Cardiac muscle cell (in vitro differentiated cells and primary cell): Measurements from ENCODE around the gene TRDN. TPM values are rescaled to one million over a fixed set of nuclear protein-coding genes. Genes with fewer than 3 reads are reported as not detected.

Experiments
- DNase-seq, 2 donors: peaks; one replicate each; pipeline versions ENCODE4 v3.0.0 to v3.0.0-alpha.2; 2010 to 2017; ENCODE audit warnings: low read depth in 1 of 2, low spot score in 1 of 2
- H3K27ac ChIP-seq: fragments of 200-600 bp; sonication (generic); 2 replicates; pipeline ENCODE4 v1.5.1; 2016
- H3K27me3 ChIP-seq: fragments of 200-600 bp; sonication (generic); 2 replicates; pipeline ENCODE4 v1.6.0; 2016; ENCODE audit warnings: control low read depth
- H3K36me3 ChIP-seq: fragments of 200-600 bp; sonication (generic); 2 replicates; pipeline ENCODE4 v1.5.1; 2016; ENCODE audit warnings: control low read depth
- H3K4me1 ChIP-seq: fragments of 200-600 bp; sonication (generic); 2 replicates; pipeline ENCODE4 v1.8.1; 2017; ENCODE audit warnings: low read depth, mild to moderate bottlenecking, mixed run types
- H3K4me3 ChIP-seq: fragments of 200-600 bp; sonication (generic); 2 replicates; pipeline ENCODE4 v1.5.1; 2016; ENCODE audit warnings: mild to moderate bottlenecking
- H3K9me3 ChIP-seq: fragments of 200-600 bp; sonication (generic); 2 replicates; pipeline ENCODE4 v1.5.1; 2017; ENCODE audit warnings: low read depth, mild to moderate bottlenecking, control low read depth
- CTCF ChIP-seq: IDR thresholded peaks from 2 replicates; pipeline ENCODE4 v1.5.1; 2012; ENCODE audit warnings: low read depth, mild to moderate bottlenecking, low read length
- polyA plus RNA-seq: library from polyadenylated mRNA; unstranded; fragments of >200 nt; fragmentation: Nextera tagmentation; extraction: Ambion mirVana; gene quantifications from 2 replicates; pipeline ENCODE4 v1.2.1, GENCODE V29; 2016
- total RNA-seq: library from RNA; depleted of rRNA; stranded (reverse); fragments of >200 nt; gene quantifications from 2 replicates; pipeline ENCODE4 v1.2.3, GENCODE V29; 2016

The TRDN gene
- total and polyA plus RNA-seq, 2 experiments from 2014 or later, result 58.0 to 200 TPM

DNA sequence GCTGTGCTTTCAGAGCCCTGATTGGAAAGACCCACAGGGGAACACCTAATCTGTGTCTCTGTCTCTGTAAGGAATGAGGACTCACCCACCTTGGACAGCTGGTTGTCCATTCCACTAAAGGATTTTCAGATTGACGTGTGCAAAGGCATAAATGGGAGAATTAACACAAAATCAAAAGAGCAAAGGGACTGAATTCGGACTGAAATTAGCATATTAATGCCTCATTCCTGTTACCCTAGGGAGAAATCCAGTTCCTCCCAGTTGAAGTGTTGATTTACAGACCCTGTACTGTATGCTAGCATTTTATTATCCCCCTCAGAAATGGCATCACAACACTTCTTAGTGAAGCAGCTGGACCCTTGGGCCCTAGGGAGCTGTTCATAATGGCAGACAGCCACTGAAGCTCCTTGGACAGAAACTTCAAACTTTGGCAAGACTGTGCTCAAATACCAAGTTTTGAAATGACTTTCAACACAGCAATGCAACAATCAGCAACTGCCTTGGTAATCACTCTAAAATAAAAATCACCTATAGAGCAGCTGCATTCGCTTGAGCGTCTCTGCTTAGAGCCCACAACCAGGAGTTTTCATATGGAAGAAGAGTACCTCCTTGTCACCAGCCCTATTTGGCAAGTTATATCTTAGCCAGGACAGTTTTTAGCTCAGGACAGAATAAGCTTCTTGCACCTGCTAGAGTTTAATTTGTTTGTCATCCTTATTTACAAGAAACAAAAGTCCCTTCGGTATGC lies 118.1 kb downstream of the TRDN start:
- Histone ChIP-seq H3K27ac (no peak overlapping the region), H3K4me1 (peaks cover 7% of the 10 kb centered on the region), H3K9me3 (no peaks in the 10 kb centered on the region), H3K27me3 (no peaks in the 10 kb centered on the region), H3K36me3 (peaks cover 6% of the 10 kb centered on the region), H3K4me3 (no peak overlapping the region)
- no peak for TF ChIP-seq CTCF
- no peak for DNase-seq

GRCh38 chr6:123515715-123516114 lies 121.0 kb downstream of the TRDN start:
- Histone ChIP-seq H3K4me3 (no peak overlapping the region), H3K36me3 (peaks cover 6% of the 10 kb centered on the region), H3K27me3 (no peaks in the 10 kb centered on the region), H3K4me1 (peaks cover 6% of the 10 kb centered on the region), H3K9me3 (no peaks in the 10 kb centered on the region), H3K27ac (no peak overlapping the region)
- no peak for TF ChIP-seq CTCF
- peak in 1 of 2 donors; percentile 2 for DNase-seq

DNA sequence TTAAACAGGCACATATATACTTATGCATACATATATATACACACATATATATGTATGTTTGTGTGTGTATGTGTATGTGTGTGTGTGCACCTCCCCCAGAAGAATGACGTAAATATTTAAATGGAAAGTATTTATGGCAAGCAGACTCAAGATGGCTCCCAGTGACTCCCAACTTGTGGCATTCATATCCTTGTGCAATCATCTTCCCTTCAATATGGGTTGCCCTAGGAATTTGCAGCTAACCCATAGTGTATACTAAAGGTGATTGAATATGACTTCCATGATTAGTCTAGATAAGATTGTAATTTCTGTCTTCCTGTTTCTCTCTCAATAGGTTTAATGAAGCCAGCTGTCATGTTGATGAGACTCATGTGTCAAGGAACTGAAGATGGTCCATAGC lies 127.6 kb downstream of the TRDN start:
- Histone ChIP-seq H3K4me3 (no peak overlapping the region), H3K36me3 (peaks cover 15% of the 10 kb centered on the region), H3K4me1 (no peaks in the 10 kb centered on the region), H3K9me3 (no peaks in the 10 kb centered on the region), H3K27ac (no peak overlapping the region), H3K27me3 (no peaks in the 10 kb centered on the region)
- DNase-seq, result no peak
- TF ChIP-seq CTCF, result no peak

- no peak for DNase-seq
- no peak for TF ChIP-seq CTCF
- H3K4me1 ChIP-seq, result no peaks in the 10 kb centered on the region
- no peaks in the 10 kb centered on the region for H3K9me3 ChIP-seq
- H3K4me3 ChIP-seq, result no peak overlapping the region
- peaks cover 19% of the 10 kb centered on the region for H3K36me3 ChIP-seq
- no peaks in the 10 kb centered on the region for H3K27me3 ChIP-seq
- H3K27ac ChIP-seq, result no peak overlapping the region
These were observed 128.5 kb downstream of the TRDN start for GRCh38 chr6:123508290-123508689.

DNA sequence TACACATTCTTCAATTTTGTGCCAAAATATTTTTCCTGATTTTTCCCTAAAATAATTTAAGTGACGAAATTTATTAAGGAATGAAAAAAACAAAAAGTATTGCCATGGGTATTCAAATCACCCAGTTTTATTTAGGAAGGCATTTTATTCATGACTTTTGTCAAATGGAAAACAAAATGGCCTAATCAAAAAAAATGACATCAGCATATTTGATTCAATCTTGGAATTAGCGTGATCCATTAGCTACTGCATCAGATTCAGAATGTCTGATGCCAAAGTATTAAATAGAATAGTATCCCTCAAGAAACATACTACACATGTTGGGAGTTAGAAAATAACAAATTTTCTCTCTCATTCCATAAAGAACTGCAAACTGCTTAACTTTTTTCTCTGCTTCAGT lies 129.2 kb downstream of the TRDN start:
- peaks cover 26% of the 10 kb centered on the region for H3K36me3 ChIP-seq
- H3K9me3 ChIP-seq, result no peaks in the 10 kb centered on the region
- DNase-seq, result no peak
- H3K27me3 ChIP-seq, result no peaks in the 10 kb centered on the region
- TF ChIP-seq CTCF, result no peak
- H3K4me3 ChIP-seq, result no peak overlapping the region
- no peak overlapping the region for H3K27ac ChIP-seq
- H3K4me1 ChIP-seq, result no peaks in the 10 kb centered on the region
